NK-92 treated with Interleukin-12 subunit alpha and Interleukin-12 subunit beta, amount 100 ng/mL, for 24 hours (cell line): Measurements from ENCODE around the gene ADGRD2.
"Not testable (repeated sequence)": the region's sequence is repeated elsewhere in the genome, so short reads cannot be mapped to it uniquely, and the experiment has no call there.

Experiments used
- DNase-seq: peaks from one replicate; lab custom pipeline; 2025; lab: John Stamatoyannopoulos, UW

The ADGRD2 gene, protein sequence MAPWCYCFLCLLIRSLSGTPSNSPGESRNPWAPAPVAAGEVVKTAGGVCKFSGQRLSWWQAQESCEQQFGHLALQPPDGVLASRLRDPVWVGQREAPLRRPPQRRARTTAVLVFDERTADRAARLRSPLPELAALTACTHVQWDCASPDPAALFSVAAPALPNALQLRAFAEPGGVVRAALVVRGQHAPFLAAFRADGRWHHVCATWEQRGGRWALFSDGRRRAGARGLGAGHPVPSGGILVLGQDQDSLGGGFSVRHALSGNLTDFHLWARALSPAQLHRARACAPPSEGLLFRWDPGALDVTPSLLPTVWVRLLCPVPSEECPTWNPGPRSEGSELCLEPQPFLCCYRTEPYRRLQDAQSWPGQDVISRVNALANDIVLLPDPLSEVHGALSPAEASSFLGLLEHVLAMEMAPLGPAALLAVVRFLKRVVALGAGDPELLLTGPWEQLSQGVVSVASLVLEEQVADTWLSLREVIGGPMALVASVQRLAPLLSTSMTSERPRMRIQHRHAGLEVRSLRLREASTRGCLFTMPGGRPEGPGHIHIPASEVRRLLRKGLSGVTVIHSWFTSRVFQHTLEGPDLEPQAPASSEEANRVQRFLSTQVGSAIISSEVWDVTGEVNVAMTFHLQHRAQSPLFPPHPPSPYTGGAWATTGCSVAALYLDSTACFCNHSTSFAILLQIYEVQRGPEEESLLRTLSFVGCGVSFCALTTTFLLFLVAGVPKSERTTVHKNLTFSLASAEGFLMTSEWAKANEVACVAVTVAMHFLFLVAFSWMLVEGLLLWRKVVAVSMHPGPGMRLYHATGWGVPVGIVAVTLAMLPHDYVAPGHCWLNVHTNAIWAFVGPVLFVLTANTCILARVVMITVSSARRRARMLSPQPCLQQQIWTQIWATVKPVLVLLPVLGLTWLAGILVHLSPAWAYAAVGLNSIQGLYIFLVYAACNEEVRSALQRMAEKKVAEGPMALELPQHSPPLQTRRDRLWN

GRCh38 chr9:124450241-124450924, at the start of gene ADGRD2:
ADGRD2 (plus strand) TSS chr9:124450451; CDS start chr9:124451667, 1,216 bp downstream.
- no peak for DNase-seq

DNA sequence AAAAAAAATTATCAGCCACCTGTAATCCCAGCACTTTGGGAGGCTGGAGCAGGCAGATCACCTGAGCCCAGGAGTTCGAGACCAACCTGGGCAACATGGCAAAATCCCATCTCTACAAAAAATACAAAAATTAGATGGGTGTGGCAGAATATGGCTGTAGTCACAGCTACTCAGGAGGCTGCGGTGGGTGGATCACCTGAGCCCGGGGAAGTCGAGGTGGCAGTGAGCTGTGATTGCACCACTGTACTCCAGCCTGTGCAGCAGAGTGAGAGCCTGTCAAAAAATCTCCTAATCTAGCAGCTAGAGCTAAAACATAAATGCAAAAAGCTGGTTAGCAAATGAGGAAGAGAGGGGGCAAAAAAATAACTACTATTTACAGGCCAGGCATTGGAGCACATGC, 47.0 kb upstream of the ADGRD2 start:
- DNase-seq: no peak

DNA sequence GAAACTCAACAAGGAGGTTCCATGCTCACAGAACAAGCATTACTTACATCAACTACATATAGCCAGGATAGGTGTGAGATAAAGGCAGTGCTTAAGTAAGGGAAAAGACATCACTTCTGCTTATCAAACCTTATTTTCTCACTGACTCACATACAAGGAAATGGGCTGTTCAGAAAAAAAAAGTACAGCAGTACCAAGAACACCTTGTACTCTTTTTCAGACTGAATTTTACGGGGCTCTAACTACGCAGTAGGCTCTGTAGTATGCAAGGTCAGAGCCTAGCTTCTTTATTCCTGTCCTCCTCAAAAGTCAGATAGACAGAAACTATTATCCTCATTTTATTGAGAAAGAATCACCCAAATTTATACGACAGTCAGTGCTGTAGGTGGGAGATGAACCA, 40.8 kb upstream of the ADGRD2 start:
- no peak for DNase-seq

GRCh38 chr9:124410321-124410913, 39.8 kb upstream of the ADGRD2 start:
- no peak for DNase-seq

- no peak for DNase-seq
Observed at GRCh38 chr9:124411514-124412227, 38.6 kb upstream of the ADGRD2 start.

- no peak for DNase-seq
Observed at GRCh38 chr9:124412228-124412575, 38.0 kb upstream of the ADGRD2 start.

- no peak for DNase-seq
Observed at GRCh38 chr9:124414612-124415011, 35.6 kb upstream of the ADGRD2 start.

DNA sequence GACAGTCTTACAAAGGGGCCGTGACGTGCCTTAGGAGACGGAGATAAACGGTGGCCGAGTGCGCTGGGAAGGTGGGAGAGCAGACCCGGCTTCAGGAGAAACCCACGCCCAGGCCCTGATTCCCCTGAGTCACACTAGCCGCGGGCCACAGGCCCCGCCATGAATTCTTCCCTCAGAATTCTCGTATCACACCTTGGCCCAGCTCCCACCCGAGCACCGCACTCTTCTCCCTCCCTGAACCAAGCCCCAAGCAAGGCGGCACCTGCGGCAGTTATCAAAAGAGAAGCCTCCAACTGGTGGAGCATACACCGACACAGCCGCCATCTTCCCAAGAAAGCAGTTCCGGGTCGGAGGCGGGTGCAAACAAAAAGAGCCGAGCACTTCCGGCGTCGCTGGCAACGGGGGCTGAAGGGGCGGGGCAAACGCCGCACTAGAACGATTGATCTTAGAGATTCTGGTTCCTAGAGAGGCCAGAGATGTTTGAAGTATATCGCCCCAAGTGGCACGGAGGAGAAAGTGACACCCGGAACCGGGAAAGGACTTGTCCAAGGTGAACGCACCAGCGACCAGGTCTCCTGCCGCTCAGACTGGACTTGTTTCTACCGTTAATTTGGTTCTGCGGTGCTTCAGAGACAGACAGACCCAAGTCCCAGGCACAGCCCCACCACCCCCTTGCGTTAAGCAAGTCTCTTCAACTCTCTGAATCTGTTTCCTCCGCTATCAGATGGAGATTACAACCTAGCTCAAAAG, 35.0 kb upstream of the ADGRD2 start, which contains the start of gene PSMB7:
Gene PSMB7 (minus strand): TSS at position 341 of the 750 bp plus-strand sequence. CDS start 17 bp downstream, at position 324.
- peak; percentile 84 for DNase-seq

GRCh38 chr9:124415852-124416484, 34.3 kb upstream of the ADGRD2 start:
- no peak for DNase-seq

- DNase-seq: no peak
Observed at GRCh38 chr9:124419832-124420489, 30.3 kb upstream of the ADGRD2 start.

DNA sequence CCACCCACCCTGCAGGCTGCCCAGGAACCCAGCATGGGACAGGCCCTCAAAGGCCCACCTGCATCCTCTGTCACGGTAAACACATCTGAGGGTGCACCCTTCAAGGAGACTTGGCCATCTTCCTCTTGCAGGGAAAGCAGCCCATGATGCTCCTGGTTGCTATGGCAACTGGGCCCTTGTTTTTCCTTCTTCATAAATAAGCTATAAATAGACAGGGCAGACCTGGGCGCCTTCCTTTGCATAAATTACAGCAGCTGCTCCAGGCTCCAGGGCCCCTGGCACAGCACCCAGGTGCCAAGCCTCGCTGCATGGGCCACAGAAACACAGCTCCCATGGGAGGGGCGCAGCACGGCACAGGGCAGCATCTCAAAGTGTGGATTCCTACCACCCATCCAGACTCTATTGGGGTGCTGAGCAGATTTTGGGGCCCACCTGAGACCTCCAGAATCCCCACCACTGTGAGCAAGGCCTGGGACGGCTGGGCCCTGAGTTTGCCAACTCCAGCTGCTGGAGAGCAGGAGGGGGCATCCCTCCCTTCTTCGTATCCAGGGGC, 29.2 kb upstream of the ADGRD2 start:
- no peak for DNase-seq

GRCh38 chr9:124423155-124423554, 27.1 kb upstream of the ADGRD2 start:
- DNase-seq: no peak

GRCh38 chr9:124423591-124423990, 26.7 kb upstream of the ADGRD2 start:
- no peak for DNase-seq

- not testable (repeated sequence) for DNase-seq
Observed at GRCh38 chr9:124425733-124426132, 24.5 kb upstream of the ADGRD2 start.

DNA sequence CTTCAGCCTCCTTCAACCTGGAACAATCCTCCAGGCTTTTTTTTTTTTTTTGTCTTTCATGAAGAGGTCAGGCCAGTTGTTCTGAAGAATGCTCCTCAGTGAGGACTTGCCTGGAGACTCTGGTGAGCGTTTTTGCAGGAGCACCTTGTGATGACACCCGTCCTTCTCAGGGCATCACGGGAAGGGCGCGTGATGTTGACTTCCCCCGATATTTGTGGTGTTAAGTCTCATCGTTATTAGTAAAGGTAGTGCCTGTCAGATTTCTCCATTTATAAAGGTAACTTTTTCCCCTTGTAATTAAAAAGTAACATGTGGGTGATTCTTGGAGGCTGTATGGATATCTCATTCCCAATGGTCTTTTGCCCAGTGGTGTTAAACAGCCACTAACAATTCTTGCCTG, 23.9 kb upstream of the ADGRD2 start:
- no peak for DNase-seq

DNA sequence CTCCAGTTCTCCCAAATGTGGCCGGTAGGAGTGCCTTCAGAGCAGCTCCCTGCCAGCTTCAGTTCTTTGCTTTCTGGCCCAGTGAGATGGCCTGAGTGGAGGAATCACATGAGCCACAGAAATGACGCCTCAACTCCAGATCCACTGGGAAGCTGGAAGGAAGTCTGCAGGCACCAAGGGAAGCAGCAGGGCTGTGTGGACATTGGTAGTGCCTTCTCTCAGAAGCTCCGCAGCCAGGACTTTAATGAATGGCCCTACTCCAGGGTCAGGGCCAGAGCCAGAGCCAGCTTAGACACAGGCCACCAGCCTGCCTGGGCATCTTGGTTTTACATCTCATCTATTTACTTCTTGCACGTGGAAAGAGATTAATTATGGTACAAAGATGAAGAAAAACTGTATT, 23.0 kb upstream of the ADGRD2 start:
- no peak for DNase-seq

DNA sequence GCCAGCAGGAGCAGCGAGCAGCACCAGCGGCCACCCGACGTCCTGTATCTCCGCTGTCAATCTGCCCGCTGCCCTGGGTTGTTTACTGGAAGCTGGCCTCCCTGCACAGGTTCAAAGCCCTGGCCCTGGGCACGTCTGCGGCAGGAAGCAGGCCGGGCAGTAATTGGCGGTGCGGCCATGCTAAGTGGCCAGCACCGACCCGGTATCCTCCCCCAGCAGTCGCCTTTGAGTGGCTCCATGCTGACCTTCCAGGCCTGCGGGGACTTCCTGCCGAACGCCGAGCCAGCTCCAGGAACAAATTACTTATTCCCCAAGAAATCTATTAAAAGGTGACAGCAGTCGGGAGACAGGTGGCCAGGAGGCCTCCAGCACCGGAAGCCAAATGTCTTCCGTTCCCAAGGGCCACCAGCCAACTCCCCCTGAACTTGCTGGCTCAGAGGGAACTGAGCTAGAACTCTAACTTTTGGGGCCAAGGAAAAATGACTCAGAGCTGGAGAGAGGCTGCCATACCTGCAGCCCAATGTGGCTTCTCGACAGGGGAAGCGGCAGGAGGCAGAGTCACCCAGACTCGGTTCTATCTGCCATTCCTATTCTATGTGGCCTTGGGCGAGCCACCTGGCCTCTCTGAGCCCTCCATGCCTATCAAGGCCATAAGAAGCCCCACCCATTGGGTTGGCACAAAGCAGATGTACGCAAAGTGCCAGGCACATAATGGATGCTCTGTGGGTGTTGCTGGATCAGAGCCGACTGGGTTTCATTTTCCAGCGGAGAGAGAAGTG, 21.3 kb upstream of the ADGRD2 start:
- no peak for DNase-seq

DNA sequence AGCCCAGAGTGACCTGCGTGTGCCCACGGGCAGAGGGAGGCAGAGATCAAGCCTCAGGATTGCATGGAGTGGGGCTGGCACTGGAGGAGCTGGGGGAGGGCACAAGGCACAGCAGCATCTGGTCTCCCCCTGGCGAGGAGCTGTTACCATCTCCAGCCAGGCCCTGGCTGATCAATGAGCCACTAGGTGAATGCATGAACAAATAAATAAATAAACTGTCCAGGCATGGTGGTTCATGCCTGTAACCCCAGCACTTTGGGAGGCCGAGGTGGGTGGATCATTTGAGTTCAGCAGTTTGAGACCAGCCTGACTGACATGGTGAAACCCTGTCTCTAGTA, 20.8 kb upstream of the ADGRD2 start:
- no peak for DNase-seq
